PC-3 (cell line): ENCODE results near the gene OGT.

Source experiments
- EZH2 ChIP-seq: fragments of 300-600 bp; sonication (generic); IDR thresholded peaks from one replicate; pipeline ENCODE4 v1.6.1; 2017; ENCODE audit warnings: antibody characterized with exemption, mild to moderate bottlenecking, low read length; ENCODE audit not compliant: unreplicated experiment
- TF ChIP-seq, protein P1 (sequence below): fragments of 300-600 bp; sonication (generic); conservative IDR thresholded peaks from 2 replicates; pipeline ENCODE4 v1.5.1; 2017; ENCODE audit warnings: antibody characterized with exemption, low read depth, mild to moderate bottlenecking, low read length

GRCh38 chrX:71542825-71543224 is 9.9 kb downstream of the OGT start:
- TF ChIP-seq, protein P1, sequence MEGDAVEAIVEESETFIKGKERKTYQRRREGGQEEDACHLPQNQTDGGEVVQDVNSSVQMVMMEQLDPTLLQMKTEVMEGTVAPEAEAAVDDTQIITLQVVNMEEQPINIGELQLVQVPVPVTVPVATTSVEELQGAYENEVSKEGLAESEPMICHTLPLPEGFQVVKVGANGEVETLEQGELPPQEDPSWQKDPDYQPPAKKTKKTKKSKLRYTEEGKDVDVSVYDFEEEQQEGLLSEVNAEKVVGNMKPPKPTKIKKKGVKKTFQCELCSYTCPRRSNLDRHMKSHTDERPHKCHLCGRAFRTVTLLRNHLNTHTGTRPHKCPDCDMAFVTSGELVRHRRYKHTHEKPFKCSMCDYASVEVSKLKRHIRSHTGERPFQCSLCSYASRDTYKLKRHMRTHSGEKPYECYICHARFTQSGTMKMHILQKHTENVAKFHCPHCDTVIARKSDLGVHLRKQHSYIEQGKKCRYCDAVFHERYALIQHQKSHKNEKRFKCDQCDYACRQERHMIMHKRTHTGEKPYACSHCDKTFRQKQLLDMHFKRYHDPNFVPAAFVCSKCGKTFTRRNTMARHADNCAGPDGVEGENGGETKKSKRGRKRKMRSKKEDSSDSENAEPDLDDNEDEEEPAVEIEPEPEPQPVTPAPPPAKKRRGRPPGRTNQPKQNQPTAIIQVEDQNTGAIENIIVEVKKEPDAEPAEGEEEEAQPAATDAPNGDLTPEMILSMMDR = no peak
- TF ChIP-seq EZH2 = no peak
